GM19395 (cell line): Measurements from ENCODE around the gene TMEM181.
"Not testable (repeated sequence)": the region's sequence is repeated elsewhere in the genome, so short reads cannot be mapped to it uniquely, and the experiment has no call there.

Experiments used
- ATAC-seq: cut with Tn5 transposase; IDR thresholded peaks from one replicate; pipeline ENCODE4 v1.9.1; 2021; ENCODE audit warnings: mild to moderate bottlenecking, moderate library complexity; ENCODE audit not compliant: unreplicated experiment

The TMEM181 gene, protein sequence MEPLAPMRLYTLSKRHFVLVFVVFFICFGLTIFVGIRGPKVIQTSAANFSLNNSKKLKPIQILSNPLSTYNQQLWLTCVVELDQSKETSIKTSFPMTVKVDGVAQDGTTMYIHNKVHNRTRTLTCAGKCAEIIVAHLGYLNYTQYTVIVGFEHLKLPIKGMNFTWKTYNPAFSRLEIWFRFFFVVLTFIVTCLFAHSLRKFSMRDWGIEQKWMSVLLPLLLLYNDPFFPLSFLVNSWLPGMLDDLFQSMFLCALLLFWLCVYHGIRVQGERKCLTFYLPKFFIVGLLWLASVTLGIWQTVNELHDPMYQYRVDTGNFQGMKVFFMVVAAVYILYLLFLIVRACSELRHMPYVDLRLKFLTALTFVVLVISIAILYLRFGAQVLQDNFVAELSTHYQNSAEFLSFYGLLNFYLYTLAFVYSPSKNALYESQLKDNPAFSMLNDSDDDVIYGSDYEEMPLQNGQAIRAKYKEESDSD

DNA sequence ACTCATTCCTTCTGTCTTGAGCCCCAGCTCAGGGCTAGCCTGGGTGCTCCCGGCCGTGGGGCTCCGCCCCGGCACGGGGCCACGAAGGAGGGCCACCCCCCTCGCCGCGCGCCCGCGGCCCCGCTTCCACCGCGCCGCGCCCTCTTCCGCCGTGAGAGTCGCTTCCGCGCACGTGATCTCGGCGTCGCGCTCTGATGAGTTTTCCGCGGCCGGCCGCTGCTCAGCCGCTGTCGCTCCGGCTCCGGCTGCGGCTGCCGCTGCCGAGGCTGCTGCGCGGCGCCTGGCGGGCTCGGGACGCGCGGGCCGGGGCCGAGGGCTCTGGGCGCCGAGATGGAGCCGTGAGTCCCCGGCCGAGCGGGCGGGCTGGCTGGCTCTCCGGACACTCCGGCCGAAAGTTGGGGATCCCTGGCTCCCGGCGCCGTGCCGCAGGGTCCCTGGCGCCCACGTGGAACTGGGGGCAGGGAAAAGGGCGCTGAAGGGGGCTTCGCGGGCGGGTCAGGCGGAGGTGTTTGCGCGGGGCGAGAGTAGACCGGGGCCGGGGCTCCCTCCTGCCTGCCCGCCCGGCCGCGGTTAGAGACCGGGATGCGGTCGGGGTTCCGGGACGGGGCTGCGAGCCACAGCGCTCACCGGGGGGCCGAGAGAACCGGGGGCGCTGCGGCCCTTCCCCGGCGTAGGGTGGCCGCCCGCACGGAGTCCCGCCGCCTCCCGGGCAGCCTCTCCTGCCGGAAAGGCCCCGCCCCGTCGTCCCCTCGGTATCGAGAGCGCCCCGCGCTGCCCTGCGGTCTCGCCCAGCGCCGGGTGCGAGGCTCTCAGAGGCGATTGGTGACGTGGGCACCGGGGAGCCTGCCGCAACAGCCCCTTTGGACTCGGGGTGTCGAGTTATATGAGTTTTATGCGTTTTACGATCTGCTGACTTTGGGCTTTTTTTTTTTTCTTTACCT is at the start of gene TMEM181:
Gene TMEM181, plus strand, starts transcription at position 197 of the 941 bp plus-strand sequence. Its CDS starts 134 bp downstream, at position 331.
- peak; percentile 87 for ATAC-seq

- ATAC-seq = no peak
These were observed 47.1 kb upstream of the TMEM181 start for GRCh38 chr6:158512809-158513208.

DNA sequence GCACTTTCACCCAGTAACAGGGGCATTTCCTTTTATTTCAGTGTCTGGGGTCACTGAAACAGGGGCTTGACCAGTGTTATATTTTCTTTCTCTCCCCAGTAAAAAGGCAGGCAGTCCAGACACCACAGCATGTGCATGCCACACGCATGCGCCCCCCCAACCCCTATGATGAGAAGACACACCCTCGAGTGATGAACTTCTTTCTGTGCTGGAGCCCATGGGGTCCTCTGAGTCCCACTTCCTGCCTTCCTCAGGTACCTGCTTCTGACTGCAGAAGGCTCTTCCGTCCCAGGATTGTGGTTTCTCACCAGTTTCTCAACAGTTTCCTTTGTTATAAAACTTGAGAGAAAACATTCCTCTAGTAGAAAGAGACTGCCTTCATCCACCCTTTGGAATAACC is 45.7 kb upstream of the TMEM181 start:
- no peak for ATAC-seq

DNA sequence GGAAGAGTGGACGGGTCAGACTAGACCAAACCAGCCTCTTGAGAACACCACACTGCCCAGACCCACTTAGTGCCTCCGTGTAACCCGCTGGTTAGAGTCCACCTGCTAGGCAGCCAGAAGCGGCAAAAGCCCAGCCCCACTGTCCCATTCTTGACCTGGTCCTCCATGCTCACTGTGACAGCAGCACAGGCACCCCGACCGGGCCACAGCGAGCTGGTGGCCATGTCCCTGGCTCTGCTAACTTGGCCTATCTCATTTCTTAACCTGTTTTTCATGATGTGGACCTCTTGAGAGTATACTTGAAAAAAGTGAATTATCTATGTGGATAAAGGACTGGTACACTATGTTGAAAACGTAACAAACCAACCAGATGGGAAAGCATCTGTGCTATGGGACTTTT is 44.9 kb upstream of the TMEM181 start:
- no peak for ATAC-seq

DNA sequence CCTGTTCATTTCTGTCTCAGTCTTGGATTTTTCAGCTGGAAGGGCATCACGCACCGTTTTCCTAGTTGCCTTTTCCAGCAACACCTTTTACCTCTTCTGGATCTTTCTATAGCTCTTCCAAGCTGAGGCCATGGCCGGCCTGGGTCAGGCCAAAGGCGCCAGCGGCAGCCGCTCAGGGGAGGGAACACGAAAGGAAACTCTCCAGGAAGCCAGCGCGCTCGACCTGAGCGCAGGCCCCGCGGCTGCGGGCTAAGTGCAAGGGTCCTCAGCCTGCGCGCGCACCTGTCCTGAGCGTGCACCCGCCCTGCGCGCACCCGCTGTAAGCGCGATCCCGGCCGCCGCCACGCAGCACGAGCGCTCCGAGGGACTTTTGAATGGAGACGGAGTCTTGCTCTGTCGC is 43.8 kb upstream of the TMEM181 start:
- ATAC-seq = no peak

- no peak for ATAC-seq
These were observed 42.9 kb upstream of the TMEM181 start for GRCh38 chr6:158517038-158517437.

DNA sequence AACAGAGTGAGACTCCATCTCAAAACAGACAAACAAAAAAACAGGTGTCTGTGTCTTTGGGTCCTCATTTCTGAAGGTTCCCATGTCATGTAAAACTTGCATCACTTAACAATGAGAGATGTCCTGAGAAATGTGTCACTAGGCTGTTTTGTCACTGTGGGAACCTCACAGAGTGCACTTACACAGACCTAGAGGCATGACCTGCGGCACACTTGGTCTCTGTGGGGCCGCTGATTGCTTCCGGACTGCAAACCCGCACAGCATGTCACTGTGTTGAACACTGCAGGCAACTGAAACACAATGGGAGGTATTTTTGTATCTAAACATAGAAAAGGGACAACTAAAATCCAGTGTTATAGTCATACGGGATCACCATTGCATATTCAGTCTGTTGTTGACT is 42.3 kb upstream of the TMEM181 start:
- ATAC-seq = peak; percentile 54

DNA sequence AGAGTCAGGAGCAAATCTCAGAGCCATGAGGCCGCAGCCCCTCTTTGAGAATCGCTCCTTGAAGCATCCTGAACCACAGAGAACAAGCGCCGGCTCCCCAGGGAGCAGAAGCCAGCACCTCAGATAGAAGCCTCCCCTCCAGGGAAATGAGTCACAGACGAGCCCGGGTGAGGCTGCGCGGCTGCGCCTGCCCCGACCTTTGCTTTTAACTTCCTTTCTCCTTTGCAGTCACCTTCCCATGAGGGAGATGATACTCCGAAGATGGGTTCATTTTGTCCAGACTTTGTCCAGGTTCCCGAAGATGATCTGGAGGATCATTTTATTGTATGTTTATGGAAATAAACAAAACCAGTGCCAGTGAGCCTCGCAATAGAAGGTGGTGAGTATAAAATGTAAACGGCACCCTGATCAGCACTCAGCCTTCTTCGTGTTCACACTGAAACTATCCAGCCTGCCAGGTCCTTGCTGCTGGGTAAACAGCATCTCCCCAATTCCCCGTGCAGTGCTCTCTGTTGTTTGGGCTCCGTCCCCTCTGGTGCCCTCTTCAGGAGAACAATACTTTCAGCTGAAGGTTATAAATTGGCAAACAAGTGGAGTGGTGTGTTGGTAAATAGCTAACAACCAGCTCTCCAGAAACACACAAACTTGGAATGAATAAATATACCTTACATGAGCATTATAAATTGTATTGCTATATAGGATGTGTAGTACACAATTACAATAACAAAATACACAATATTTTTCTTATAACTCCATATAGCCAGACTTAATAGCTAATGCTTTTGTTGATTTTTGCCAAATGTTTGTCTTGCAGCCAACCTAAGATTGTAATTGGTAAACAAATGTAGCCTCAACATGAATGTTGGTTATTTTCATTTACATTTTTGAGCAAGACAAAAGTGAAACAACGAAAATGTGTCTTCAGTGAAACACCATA is 41.4 kb upstream of the TMEM181 start:
- peak; percentile 78 for ATAC-seq

- no peak for ATAC-seq
These were observed 40.6 kb upstream of the TMEM181 start for GRCh38 chr6:158519300-158519699.

- ATAC-seq = no peak
These were observed 40.1 kb upstream of the TMEM181 start for GRCh38 chr6:158519761-158520160.

GRCh38 chr6:158520975-158521374 is 38.9 kb upstream of the TMEM181 start:
- ATAC-seq = not testable (repeated sequence)

DNA sequence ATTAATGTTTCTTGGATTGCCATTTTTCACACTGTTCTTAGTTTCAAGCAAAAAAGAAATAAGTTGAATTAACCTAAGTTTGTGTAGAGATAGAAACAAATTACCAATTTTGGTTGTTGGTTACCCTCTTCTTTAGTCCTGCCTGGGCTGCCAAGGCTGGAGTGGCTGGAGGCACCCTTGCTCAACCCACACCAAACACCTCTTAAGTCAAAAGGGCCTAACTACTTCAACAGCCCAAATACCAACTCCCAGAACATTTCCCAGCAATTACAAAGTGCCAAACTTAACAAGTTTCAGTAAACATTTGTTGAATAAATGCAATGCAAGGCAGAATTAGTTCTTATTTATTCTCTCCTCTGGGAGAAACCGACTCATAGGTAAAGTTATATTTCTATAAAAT is 38.1 kb upstream of the TMEM181 start:
- ATAC-seq = no peak

DNA sequence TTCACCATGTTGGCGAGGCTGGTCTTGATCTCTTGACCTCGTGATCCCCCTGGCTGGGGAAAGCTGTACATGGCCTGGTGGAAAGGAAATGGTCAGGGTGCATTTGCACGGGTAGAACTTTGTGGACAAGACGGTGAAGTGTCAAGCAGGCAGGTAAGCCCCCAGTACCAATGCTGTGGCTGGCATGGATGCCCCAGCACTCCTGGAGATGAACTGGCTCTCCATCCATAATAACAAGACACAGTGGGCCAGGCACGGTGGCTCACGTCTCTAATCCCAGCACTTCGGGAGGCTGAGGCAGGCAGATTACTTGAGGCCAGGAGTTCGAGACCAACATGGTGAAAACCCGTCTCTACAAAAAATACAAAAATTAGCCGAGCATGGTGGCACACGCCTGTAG is 37.3 kb upstream of the TMEM181 start:
- no peak for ATAC-seq

DNA sequence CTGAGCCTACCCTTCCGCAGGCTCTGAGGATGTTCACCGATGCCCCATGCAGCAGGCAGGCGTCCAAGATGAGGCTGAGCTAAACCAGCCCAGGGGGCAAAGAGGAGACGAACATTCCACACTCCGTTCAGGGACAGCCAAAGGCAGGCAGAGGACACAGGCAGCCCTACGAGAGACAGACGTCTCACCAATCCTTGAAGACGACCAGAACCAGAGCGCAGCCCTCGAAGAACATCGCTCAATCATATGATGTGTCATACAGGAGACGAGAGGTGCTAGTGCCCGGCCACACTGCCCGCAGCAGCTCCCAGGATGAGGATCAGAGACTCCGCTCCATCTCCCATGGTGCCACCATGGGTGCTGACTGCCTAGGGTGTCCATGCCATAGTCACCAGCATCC is 35.6 kb upstream of the TMEM181 start:
- no peak for ATAC-seq

DNA sequence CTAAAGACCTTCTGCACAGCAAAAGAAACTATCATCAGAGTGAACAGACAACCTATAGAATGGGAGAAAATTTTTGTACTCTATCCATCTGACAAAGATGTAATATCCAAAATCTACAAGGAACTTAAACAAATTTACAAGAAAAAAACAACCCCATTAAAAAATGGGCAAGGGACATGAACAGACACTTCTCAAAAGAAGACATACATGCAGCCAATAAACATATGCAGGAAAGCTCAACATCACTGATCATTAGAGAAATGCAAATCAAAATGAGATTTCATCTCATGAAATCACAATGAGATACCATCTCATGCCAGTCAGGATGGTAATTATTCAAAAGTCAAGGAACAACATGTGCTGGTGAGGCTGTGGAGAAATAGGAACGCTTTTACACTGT is 32.0 kb upstream of the TMEM181 start:
- not testable (repeated sequence) for ATAC-seq

DNA sequence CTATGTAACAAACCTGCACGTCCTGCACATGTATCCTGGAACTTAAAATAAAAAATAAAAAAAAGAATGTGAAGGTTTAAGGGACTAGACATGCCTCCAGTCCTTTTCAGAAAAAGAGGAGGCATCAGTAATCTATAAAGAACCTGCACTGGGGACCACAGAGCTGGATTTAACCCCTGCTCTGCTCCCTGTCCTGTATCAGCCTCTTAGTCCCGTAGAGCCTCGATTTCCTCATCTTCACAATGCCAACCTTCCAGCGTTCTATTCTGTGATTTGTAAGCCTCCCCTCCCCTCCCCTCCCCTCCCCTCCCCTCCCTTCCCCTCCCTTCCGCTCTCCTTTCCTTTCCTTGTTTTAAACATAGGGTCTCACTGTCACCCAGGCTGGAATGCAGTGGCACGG is 31.1 kb upstream of the TMEM181 start:
- no peak for ATAC-seq

- no peak for ATAC-seq
These were observed 30.3 kb upstream of the TMEM181 start for GRCh38 chr6:158529629-158530028.

DNA sequence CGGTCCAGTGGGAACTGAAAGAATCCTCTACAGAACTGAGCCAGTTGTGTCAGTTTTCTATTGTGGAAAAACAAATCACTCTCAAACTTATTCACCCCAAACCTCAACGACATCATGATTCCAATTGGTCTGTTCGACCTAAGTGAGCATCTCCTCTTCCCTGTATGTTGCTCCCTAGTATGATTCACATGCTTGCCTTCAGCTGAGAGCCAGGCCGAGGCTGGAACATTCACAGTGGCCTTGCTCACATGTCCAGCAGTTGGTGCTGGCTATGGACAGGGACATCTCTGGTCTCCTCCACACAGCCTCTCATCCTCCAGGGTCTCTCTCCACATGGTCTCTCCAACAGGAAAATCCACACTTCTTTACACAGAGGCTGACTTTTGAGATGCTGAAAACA is 28.3 kb upstream of the TMEM181 start:
- ATAC-seq = no peak

DNA sequence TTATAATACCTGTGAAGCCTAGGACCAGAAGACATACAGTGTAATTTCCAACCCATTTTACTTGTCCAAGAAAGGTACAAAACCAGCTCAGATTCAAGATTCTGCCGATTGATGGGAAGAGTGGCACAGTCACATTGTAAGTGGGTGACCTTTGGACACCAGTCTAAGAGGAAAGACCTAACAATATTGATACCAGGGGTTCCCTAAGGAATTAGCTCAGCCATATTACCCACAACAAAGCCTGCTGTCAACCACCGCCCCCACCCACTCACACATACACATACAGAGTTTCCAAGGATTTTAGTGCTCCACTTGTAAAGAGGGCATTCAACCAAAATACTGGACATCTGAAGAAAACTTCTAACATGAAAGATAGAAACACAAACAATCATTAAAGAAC is 27.9 kb upstream of the TMEM181 start:
- ATAC-seq = no peak

DNA sequence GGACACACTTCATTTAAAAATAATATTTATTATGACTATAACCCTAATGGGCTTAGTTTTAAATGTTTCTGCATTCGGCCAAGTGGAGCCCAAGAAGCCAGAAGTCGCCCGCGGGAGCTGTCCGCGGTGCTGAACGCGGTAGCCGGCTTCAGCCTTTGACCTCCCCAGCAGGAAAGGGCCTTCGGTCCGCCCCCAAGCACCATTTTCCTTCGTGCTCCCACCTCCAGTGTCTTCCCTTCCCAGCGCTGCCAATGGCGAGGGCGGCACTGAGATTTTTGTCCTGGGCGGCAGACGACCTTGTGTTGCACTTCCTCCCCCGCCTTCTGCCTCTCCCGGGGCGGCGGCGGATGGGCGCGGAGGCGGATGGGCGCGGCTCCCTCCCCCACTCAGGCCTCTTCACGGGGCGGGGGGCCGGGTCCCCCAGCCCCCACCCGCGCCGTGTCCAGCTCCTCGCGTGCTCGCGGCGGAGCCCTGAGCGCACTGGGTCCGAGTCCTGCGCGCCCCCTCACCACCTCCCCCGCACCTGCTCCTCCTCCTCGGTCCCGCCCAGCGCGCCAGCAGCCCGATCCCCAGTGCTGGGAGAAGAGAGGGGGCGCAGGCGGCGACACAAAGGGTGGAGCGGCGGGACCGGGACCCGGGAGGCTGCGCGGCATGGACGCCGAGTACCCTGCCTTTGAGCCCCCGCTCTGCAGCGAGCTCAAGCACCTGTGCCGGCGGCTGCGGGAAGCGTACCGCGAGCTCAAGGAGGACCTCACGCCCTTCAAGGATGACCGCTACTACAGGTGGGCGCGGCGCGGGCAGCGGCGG is 23.6 kb upstream of the TMEM181 start:
- no peak for ATAC-seq
